ENCODE measurements around the gene PAPPA.

- no peak for TF ChIP-seq POLR2AphosphoS5 (IDR thresholded peaks at IDR 0.05; ENCODE audit: low read depth, low read length)
- no peak for TF ChIP-seq POLR2A (IDR thresholded peaks at IDR 0.05; ENCODE audit: low read depth, low read length)
These were observed 170.0 kb downstream of the PAPPA start for GRCh38 chr9:116323571-116323970.
